OCI-LY3 (cell line): Measurements from ENCODE around the gene PHLDB3.

Experiments
- EZH2phosphoT487 ChIP-seq: fragments of 200-600 bp; shearing (Covaris generic); IDR thresholded peaks from 2 replicates; pipeline ENCODE4 v1.6.1; 2018; ENCODE audit warnings: antibody characterized with exemption, mixed run types, low read depth
- TF ChIP-seq, protein P1 (sequence below): fragments of 200-600, 300-600 bp; sonication (generic); IDR thresholded peaks from 2 replicates; pipeline ENCODE4 v1.5.1; 2014; ENCODE audit warnings: antibody characterized with exemption, low read length, low read depth

DNA sequence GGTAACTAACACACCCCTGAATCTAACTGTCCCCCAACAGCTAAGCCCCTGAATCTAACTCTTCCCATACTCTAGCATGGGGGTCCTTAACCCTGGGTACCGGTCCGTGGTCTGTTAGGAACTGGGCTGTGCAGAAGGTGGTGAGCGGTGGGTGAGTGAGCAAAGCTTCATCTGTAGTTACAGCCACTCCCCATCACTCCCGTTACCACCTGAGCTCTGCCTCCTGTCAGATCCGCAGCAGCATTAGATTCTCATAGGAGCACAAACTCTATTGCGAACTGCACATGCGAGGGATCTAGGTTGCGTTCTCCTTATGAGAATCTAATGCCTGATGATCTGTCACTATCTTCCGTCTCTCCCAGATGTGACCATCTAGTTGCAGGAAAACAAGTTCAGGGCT, 6.2 kb upstream of the PHLDB3 start:
- TF ChIP-seq, protein P1, sequence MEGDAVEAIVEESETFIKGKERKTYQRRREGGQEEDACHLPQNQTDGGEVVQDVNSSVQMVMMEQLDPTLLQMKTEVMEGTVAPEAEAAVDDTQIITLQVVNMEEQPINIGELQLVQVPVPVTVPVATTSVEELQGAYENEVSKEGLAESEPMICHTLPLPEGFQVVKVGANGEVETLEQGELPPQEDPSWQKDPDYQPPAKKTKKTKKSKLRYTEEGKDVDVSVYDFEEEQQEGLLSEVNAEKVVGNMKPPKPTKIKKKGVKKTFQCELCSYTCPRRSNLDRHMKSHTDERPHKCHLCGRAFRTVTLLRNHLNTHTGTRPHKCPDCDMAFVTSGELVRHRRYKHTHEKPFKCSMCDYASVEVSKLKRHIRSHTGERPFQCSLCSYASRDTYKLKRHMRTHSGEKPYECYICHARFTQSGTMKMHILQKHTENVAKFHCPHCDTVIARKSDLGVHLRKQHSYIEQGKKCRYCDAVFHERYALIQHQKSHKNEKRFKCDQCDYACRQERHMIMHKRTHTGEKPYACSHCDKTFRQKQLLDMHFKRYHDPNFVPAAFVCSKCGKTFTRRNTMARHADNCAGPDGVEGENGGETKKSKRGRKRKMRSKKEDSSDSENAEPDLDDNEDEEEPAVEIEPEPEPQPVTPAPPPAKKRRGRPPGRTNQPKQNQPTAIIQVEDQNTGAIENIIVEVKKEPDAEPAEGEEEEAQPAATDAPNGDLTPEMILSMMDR = no peak
- no peak for TF ChIP-seq EZH2phosphoT487
